ENCODE results near the gene SAMD13. TPM values are rescaled to one million over a fixed set of nuclear protein-coding genes. Genes with fewer than 3 reads are reported as not detected.
A peak's percentile ranks its signal among the peaks of the same experiment; 100 is the strongest.

Gene SAMD13
- total and polyA plus RNA-seq, 2 donors (not counting 3 experiments of a cell fraction or from before 2014, with no cell fraction given): 1.2 to 4.8 TPM

- no peaks in the 10 kb centered on the region for H3K9me1 ChIP-seq (replicated peaks; ENCODE audit: control insufficient read depth, extremely low read depth, insufficient read depth, low read length)
- H3K9me3 ChIP-seq (replicated peaks; ENCODE audit: control insufficient read depth, insufficient read depth, low read length): no peaks in the 10 kb centered on the region
- H3K4me3 ChIP-seq (replicated peaks in 1 of 3; ENCODE audit: insufficient read depth in 1 of 3, low read depth in 1 of 3, low read length in 3 of 3): no peak overlapping the region
- CTCF ChIA-PET: no interaction called here
- TF ChIP-seq EZH2 (IDR thresholded peaks at IDR 0.05; ENCODE audit: borderline replicate concordance, low read depth, low read length, severe bottlenecking) (no peak), GATA2 (IDR thresholded peaks at IDR 0.05; ENCODE audit: insufficient read depth, insufficient read length, low read depth, low read length) (no peak), CTCF (IDR thresholded peaks at IDR 0.05; ENCODE audit: extremely low read depth in 1 of 2, insufficient read depth in 1 of 2, low read depth in 1 of 2, low read length in 2 of 2) (no peak), JUN (IDR thresholded peaks at IDR 0.05; ENCODE audit: borderline replicate concordance, insufficient read depth, insufficient read length, low read depth) (no peak), MAX (IDR thresholded peaks at IDR 0.05; ENCODE audit: insufficient read depth, insufficient read length) (no peak), MYC (IDR thresholded peaks at IDR 0.05; ENCODE audit: low read depth, low read length) (no peak), POLR2A (IDR thresholded peaks at IDR 0.05; ENCODE audit: low read depth, low read length) (no peak), FOS (IDR thresholded peaks at IDR 0.05; ENCODE audit: borderline replicate concordance, insufficient read depth, low read length) (no peak)
- H2AFZ ChIP-seq (ENCODE audit: low read depth, low read length): peak overlapping the region; percentile 40
- FAIRE-seq: no peak
- no peaks in the 10 kb centered on the region for H3K27me3 ChIP-seq (ENCODE audit: control insufficient read depth in 2 of 2, insufficient read depth in 2 of 2, low read length in 2 of 2)
- dilution Hi-C loops (cut with MboI; ENCODE audit: extremely low pct_ligation_motif_present, low sequenced_read_pairs) (no loop called here), intact Hi-C loops (cut with micrococcal nuclease) (loop anchor here (2.0 kb wide), 1 partner anchor 16 kb away; no protein-coding TSS in a partner anchor)
- no peaks in the 10 kb centered on the region for H3K79me2 ChIP-seq (ENCODE audit: control insufficient read depth, insufficient read depth, low read length)
- H3K27ac ChIP-seq (ENCODE audit: insufficient read depth, low read depth, low read length): peak overlapping the region; percentile 97
- H3K4me2 ChIP-seq (ENCODE audit: insufficient read depth, low read length): no peak overlapping the region
- peaks cover 28% of the 10 kb centered on the region for H3K4me1 ChIP-seq (ENCODE audit: control insufficient read depth, extremely low read depth, insufficient read depth, low read length)
- no TSS peak for BruUV-seq (replicated peaks)
- DNase-seq (ENCODE audit: low read depth, low spot score): no peak
- no peaks in the 10 kb centered on the region for H3K36me3 ChIP-seq (ENCODE audit: control insufficient read depth in 2 of 2, extremely low read depth in 1 of 2, insufficient read depth in 2 of 2, low read length in 2 of 2)
- POLR2A ChIA-PET: no interaction called here
- no peaks in the 10 kb centered on the region for H4K20me1 ChIP-seq (replicated peaks; ENCODE audit: control insufficient read depth, extremely low read depth, insufficient read depth, low read length)
- H3K9ac ChIP-seq (replicated peaks; ENCODE audit: extremely low read depth, insufficient read depth, low read length): peak overlapping the region; percentile 68
Measured at GRCh38 chr1:84366786-84367185, 65.3 kb downstream of the SAMD13 start.

Measured in endothelial cell of umbilical vein (primary cell).